H1 (cell line): Measurements from ENCODE around the gene FLT1. TPM values are rescaled to one million over a fixed set of nuclear protein-coding genes. Genes with fewer than 3 reads are reported as not detected.

Experiments
- CTCF ChIA-PET: fragments of 300-600 bp; sonication (Branson Sonifier 250); formaldehyde crosslinking; loops from one replicate; lab custom pipeline; 2021; ENCODE audit not compliant: partially characterized antibody; lab: Charles Lee
- POLR2A ChIA-PET: fragments of 300-600 bp; sonication (Branson Sonifier 250); formaldehyde crosslinking; loops from one replicate; lab custom pipeline; 2021; ENCODE audit warnings: inconsistent platforms; ENCODE audit not compliant: partially characterized antibody; lab: Charles Lee
- DNase-seq, 2 experiments: peaks; one replicate each; pipeline versions ENCODE4 v3.0.0 to v3.0.0-alpha.2; 2010 to 2022; ENCODE audit warnings: low spot score in 2 of 2, low read depth in 1 of 2, mixed read lengths in 1 of 2
- FAIRE-seq: peaks from 2 replicates; lab custom pipeline; 2011; peaks lifted over from hg19 to GRCh38; lab: Jason Lieb, UNC
- H2AFZ ChIP-seq: 2 replicates; pipeline ENCODE4 v1.8.1; 2012; ENCODE audit warnings: low read length, inconsistent platforms
- H2AK5ac ChIP-seq: 2 replicates; pipeline ENCODE4 v1.6.1; 2013; ENCODE audit warnings: low read depth, low read length
- H2BK120ac ChIP-seq: replicated peaks from 2 replicates; pipeline ENCODE3; 2013; ENCODE audit warnings: low read depth, low read length, inconsistent platforms
- H2BK12ac ChIP-seq: 2 replicates; pipeline ENCODE4 v1.6.1; 2013; ENCODE audit warnings: low read depth, low read length
- H2BK15ac ChIP-seq: 2 replicates; pipeline ENCODE4 v1.6.1; 2013; ENCODE audit warnings: low read length
- H2BK20ac ChIP-seq: 2 replicates; pipeline ENCODE4 v1.6.1; 2013; ENCODE audit warnings: low read length
- H2BK5ac ChIP-seq: 2 replicates; pipeline ENCODE4 v1.6.1; 2013; ENCODE audit warnings: low read depth, low read length
- H3K14ac ChIP-seq: 2 replicates; pipeline ENCODE4 v1.6.1; 2013; ENCODE audit warnings: inconsistent platforms; ENCODE audit not compliant: insufficient read length
- H3K18ac ChIP-seq: 2 replicates; pipeline ENCODE4 v1.6.1; 2013; ENCODE audit warnings: low read length; ENCODE audit errors: extremely low read depth
- H3K23ac ChIP-seq: 2 replicates; pipeline ENCODE4 v1.6.1; 2013; ENCODE audit warnings: inconsistent platforms; ENCODE audit not compliant: insufficient read length
- H3K23me2 ChIP-seq: 2 replicates; pipeline ENCODE4 v1.6.1; 2013; ENCODE audit warnings: low read depth, low read length
- H3K27ac ChIP-seq: 2 replicates; pipeline ENCODE4 v1.6.1; 2011; ENCODE audit warnings: low read depth, low read length, inconsistent platforms
- H3K27me3 ChIP-seq, 4 experiments: replicated peaks in 1 of 4; 1 replicate in 1 of 4; 2 replicates in 3 of 4; pipeline versions ENCODE4 v1.6.1 to v1.8.1; 2011 to 2013; ENCODE audit warnings: low read length in 3 of 4, mild to moderate bottlenecking in 3 of 4, inconsistent platforms in 2 of 4, mixed read lengths in 2 of 4, moderate library complexity in 1 of 4; ENCODE audit not compliant: control insufficient read depth in 3 of 4, insufficient read depth in 3 of 4; ENCODE audit errors: extremely low read depth in 1 of 4
- H3K36me3 ChIP-seq, 4 experiments: 2 replicates each; pipeline versions ENCODE4 v1.6.1 to v1.8.1; 2011 to 2013; ENCODE audit warnings: mild to moderate bottlenecking in 4 of 4, low read length in 3 of 4, moderate library complexity in 2 of 4, control low read depth in 1 of 4, inconsistent platforms in 1 of 4; ENCODE audit not compliant: insufficient read depth in 4 of 4, control insufficient read depth in 2 of 4
- H3K4ac ChIP-seq: replicated peaks from 2 replicates; pipeline ENCODE3; 2013; ENCODE audit warnings: low read length, low read depth, mixed read lengths, inconsistent platforms; ENCODE audit not compliant: insufficient read length
- H3K4me1 ChIP-seq, 4 experiments: replicated peaks in 1 of 4; 1 replicate in 1 of 4; 2 replicates in 3 of 4; pipeline versions ENCODE4 v1.6.1 to v1.8.1; 2011 to 2013; ENCODE audit warnings: low read length in 3 of 4, inconsistent platforms in 2 of 4, mixed read lengths in 1 of 4; ENCODE audit not compliant: insufficient read depth in 4 of 4, control insufficient read depth in 3 of 4
- H3K4me2 ChIP-seq, 2 experiments: 2 replicates each; pipeline versions ENCODE4 v1.6.1 to v1.8.1; 2011 to 2013; ENCODE audit warnings: low read depth in 2 of 2, low read length in 2 of 2, control low read depth in 1 of 2, inconsistent platforms in 1 of 2, mild to moderate bottlenecking in 1 of 2; ENCODE audit not compliant: insufficient read depth in 1 of 2
- H3K4me3 ChIP-seq, 4 experiments: fragments of 200-600, 300-600 bp in 1 of 4; sonication (generic), shearing (Covaris generic), sonication (Bioruptor Twin) in 1 of 4; 2 replicates each; pipeline versions ENCODE4 v1.5.1 to v1.8.1; 2011 to 2016; ENCODE audit warnings: low read length in 4 of 4, low read depth in 3 of 4, control low read depth in 2 of 4, inconsistent platforms in 2 of 4, mild to moderate bottlenecking in 2 of 4, mixed read lengths in 1 of 4, moderate library complexity in 1 of 4; ENCODE audit not compliant: insufficient read depth in 2 of 4; ENCODE audit errors: extremely low read depth in 1 of 4
- H3K56ac ChIP-seq: replicated peaks from 2 replicates; pipeline ENCODE3; 2013; ENCODE audit warnings: low read depth, mild to moderate bottlenecking, mixed read lengths, low read length, inconsistent platforms; ENCODE audit not compliant: insufficient read length
- H3K79me1 ChIP-seq: 2 replicates; pipeline ENCODE4 v1.6.1; 2013; ENCODE audit warnings: low read depth, low read length, control low read depth
- H3K79me2 ChIP-seq, 2 experiments: 2 replicates each; pipeline versions ENCODE4 v1.6.1 to v1.8.1; 2012 to 2013; ENCODE audit warnings: low read length in 2 of 2, mild to moderate bottlenecking in 2 of 2, inconsistent platforms in 1 of 2; ENCODE audit not compliant: insufficient read depth in 2 of 2, control insufficient read depth in 1 of 2
- H3K9ac ChIP-seq, 4 experiments: replicated peaks in 1 of 4; 1 replicate in 1 of 4; 2 replicates in 3 of 4; pipeline versions ENCODE4 v1.6.1 to v1.8.1; 2011 to 2013; ENCODE audit warnings: low read depth in 3 of 4, low read length in 3 of 4, control low read depth in 2 of 4, mild to moderate bottlenecking in 2 of 4, moderate library complexity in 2 of 4, inconsistent platforms in 1 of 4; ENCODE audit errors: extremely low read depth in 1 of 4
- H3K9me3 ChIP-seq, 2 experiments: 2 replicates each; pipeline versions ENCODE4 v1.6.1 to v1.8.1; 2012 to 2013; ENCODE audit warnings: mild to moderate bottlenecking in 2 of 2, moderate library complexity in 2 of 2, control low read depth in 1 of 2, inconsistent platforms in 1 of 2, low read depth in 1 of 2, low read length in 1 of 2, mixed read lengths in 1 of 2; ENCODE audit not compliant: insufficient read depth in 2 of 2
- H4K20me1 ChIP-seq, 2 experiments: replicated peaks in 1 of 2; 2 replicates each; pipeline versions ENCODE3 to v1.8.1; 2011 to 2013; ENCODE audit warnings: inconsistent platforms in 2 of 2, low read length in 2 of 2, mild to moderate bottlenecking in 1 of 2; ENCODE audit not compliant: insufficient read depth in 2 of 2, control insufficient read depth in 1 of 2
- H4K5ac ChIP-seq: 2 replicates; pipeline ENCODE4 v1.6.1; 2013; ENCODE audit warnings: low read length, low read depth, mixed read lengths, inconsistent platforms; ENCODE audit not compliant: insufficient read length
- H4K8ac ChIP-seq: 2 replicates; pipeline ENCODE4 v1.8.0; 2013; ENCODE audit warnings: mild to moderate bottlenecking, moderate library complexity, low read length, inconsistent platforms; ENCODE audit not compliant: insufficient read depth; ENCODE audit errors: extremely low read depth
- H4K91ac ChIP-seq: replicated peaks from 2 replicates; pipeline ENCODE3; 2013; ENCODE audit warnings: low read length, mixed read lengths, inconsistent platforms; ENCODE audit not compliant: insufficient read length
- ASH2L ChIP-seq: fragments of 200-600, 300-600 bp; sonication (generic); IDR thresholded peaks from one replicate; pipeline ENCODE4 v1.7.1; 2017; ENCODE audit warnings: low read length
- CBX5 ChIP-seq: fragments of 300-800, 300-1000 bp; sonication (generic); IDR thresholded peaks from 2 replicates; pipeline ENCODE4 v1.7.1; 2016; ENCODE audit warnings: antibody characterized with exemption, low read length, low read depth
- CBX8 ChIP-seq: fragments of 300-800, 300-1000 bp; sonication (generic); IDR thresholded peaks from 2 replicates; pipeline ENCODE4 v1.7.1; 2016; ENCODE audit warnings: low read depth, low read length, borderline replicate concordance
- CEBPB ChIP-seq: IDR thresholded peaks from 2 replicates; pipeline ENCODE4 v1.6.1; 2012; ENCODE audit warnings: low read depth, low read length
- CTBP2 ChIP-seq: IDR thresholded peaks from 2 replicates; pipeline ENCODE4 v1.7.0; 2011; ENCODE audit warnings: borderline replicate concordance, mild to moderate bottlenecking, moderate library complexity, mixed read lengths, low read length; ENCODE audit not compliant: insufficient read depth, insufficient read length
- FOSL1 ChIP-seq: IDR thresholded peaks from 2 replicates; pipeline ENCODE4 v1.6.1; 2011; ENCODE audit warnings: mild to moderate bottlenecking, low read depth, low read length, moderate library complexity; ENCODE audit not compliant: insufficient read depth
- HDAC2 ChIP-seq, 2 experiments: fragments of 300-600 bp in 1 of 2; sonication (generic) in 1 of 2; IDR thresholded peaks; 2 replicates each; pipeline ENCODE4 v1.6.1; 2011 to 2012; ENCODE audit warnings: low read depth in 2 of 2, low read length in 2 of 2, mild to moderate bottlenecking in 2 of 2, moderate library complexity in 2 of 2, borderline replicate concordance in 1 of 2, inconsistent platforms in 1 of 2
- JUN ChIP-seq: IDR thresholded peaks from 2 replicates; pipeline ENCODE4 v1.6.1; 2011; ENCODE audit warnings: low read depth, mild to moderate bottlenecking, improper control_type of control experiment, low read length
- JUND ChIP-seq: IDR thresholded peaks from 2 replicates; pipeline ENCODE4 v1.6.1; 2011; ENCODE audit warnings: mild to moderate bottlenecking, improper control_type of control experiment, low read length
- POLR2A ChIP-seq, 2 experiments: IDR thresholded peaks; 1 replicate in 1 of 2; 2 replicates in 1 of 2; pipeline ENCODE4 v1.6.1; 2011; ENCODE audit warnings: low read depth in 2 of 2, low read length in 2 of 2, mild to moderate bottlenecking in 2 of 2; ENCODE audit errors: control extremely low read depth in 1 of 2
- RBBP5 ChIP-seq: IDR thresholded peaks from 2 replicates; pipeline ENCODE4 v1.7.1; 2012; ENCODE audit warnings: low read depth, mild to moderate bottlenecking, inconsistent platforms, low read length, moderate library complexity, borderline replicate concordance
- SIX5 ChIP-seq: IDR thresholded peaks from 2 replicates; pipeline ENCODE4 v1.6.1; 2011; ENCODE audit warnings: mild to moderate bottlenecking, low read depth, low read length
- SP2 ChIP-seq: IDR thresholded peaks from 2 replicates; pipeline ENCODE4 v1.6.1; 2012; ENCODE audit warnings: mild to moderate bottlenecking, low read length, inconsistent platforms
- SRF ChIP-seq: IDR thresholded peaks from 2 replicates; pipeline ENCODE4 v1.6.1; 2011; ENCODE audit warnings: mild to moderate bottlenecking, low read depth, low read length, moderate library complexity
- SUZ12 ChIP-seq: fragments of 200-600 bp; sonication (generic); IDR thresholded peaks from 2 replicates; pipeline ENCODE4 v1.6.1; 2012; ENCODE audit warnings: mild to moderate bottlenecking, inconsistent platforms, low read length, moderate library complexity, mixed read lengths
- TAF7 ChIP-seq: optimal IDR thresholded peaks from 2 replicates; pipeline ENCODE3; 2011; ENCODE audit warnings: low read depth, mild to moderate bottlenecking, inconsistent platforms, low read length, moderate library complexity, borderline replicate concordance
- WGBS, 2 experiments: shearing (Covaris generic) in 1 of 2; methylation state at CpG; one replicate each; pipeline versions ENCODE4 v1.1.6 to v1.1.7; 2013 to 2015; ENCODE audit warnings: low lambda C conversion rate in 2 of 2, mixed read lengths in 2 of 2, inconsistent platforms in 1 of 2, low coverage in 1 of 2, missing lambda C conversion rate in 1 of 2; ENCODE audit not compliant: insufficient replicate concordance in 2 of 2, insufficient coverage in 1 of 2, insufficient read length in 1 of 2; ENCODE audit errors: extremely low coverage in 1 of 2, missing lambda C conversion rate in 1 of 2; 5-methylcytosine and 5-hydroxymethylcytosine counted together
- polyA plus RNA-seq, 7 experiments: library from polyadenylated mRNA; depleted of rRNA in 3 of 7; stranded (reverse) in 5 of 7; unstranded in 2 of 7; fragments of >200 nt in 5 of 7; fragments of 200-250 nt in 2 of 7; gene quantifications; 1 replicate in 5 of 7; 2 replicates in 1 of 7; 4 replicates in 1 of 7; pipeline versions ENCODE4 v1.2.1 to v1.2.3, GENCODE V29; 2011 to 2013; ENCODE audit warnings: missing spikeins in 2 of 7, mixed read lengths in 2 of 7
- total RNA-seq: library from RNA; stranded (reverse); fragmentation: NEBNext Ultra II Directional; extraction: Animal tissue kit (Norgen Biotek cat#: 25700); gene quantifications from 2 replicates; pipeline ENCODE4 v1.2.1, GENCODE V29; 2021

FLT1 gene
- total and polyA plus RNA-seq, 2 of the 8 experiments (the other 6 are each of a cell fraction or from before 2014, with no cell fraction given) = 19.7 to 90.2 TPM

DNA sequence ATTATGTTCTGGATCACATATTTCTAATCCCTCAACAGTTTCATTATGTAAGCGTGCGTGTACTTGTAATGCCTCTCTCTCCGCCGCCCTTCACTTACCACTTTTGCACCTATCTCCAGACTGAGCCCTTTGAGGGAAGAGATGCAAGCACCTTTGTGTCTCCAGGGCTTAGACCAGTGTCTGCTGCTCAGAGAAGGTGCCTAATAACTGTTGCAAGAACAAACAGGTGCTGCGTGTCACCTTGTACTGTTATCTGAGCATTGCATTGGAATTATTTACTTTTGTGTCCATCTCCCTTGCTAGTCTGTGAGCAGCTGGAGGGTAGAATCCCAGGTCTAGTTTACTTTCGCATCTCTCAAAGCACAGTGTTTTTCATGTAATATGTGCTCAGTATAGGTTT is 156.2 kb downstream of the FLT1 start:
- no peak overlapping the region for H2AFZ ChIP-seq
- H2BK5ac ChIP-seq = no peak overlapping the region
- CTCF ChIA-PET = interaction anchor here (0.6 kb wide), 1 partner anchor 283 kb away, joined by 3 read pairs; no protein-coding TSS in a partner anchor
- H3K27ac ChIP-seq = no peak overlapping the region
- WGBS, 2 experiments = 82% methylated on average over 6 of the region's 6 CpGs; no CpG with 5 or more reads in 1 of the 2 experiments
- POLR2A ChIA-PET = no interaction called here
- no peak overlapping the region for H2AK5ac ChIP-seq
- no peak overlapping the region for H3K23ac ChIP-seq
- H2BK120ac ChIP-seq = no peak overlapping the region
- no peak overlapping the region for H3K14ac ChIP-seq
- H4K20me1 ChIP-seq = no peaks in the 10 kb centered on the region
- H3K4me3 ChIP-seq = no peak overlapping the region
- no peak overlapping the region for H2BK20ac ChIP-seq
- no peak overlapping the region for H4K5ac ChIP-seq
- no peak overlapping the region for H3K56ac ChIP-seq
- FAIRE-seq (no peak), DNase-seq (no peak)
- H3K27me3 ChIP-seq = no peaks in the 10 kb centered on the region
- peaks cover 0 to 31% (median 12%) of the 10 kb centered on the region in 4 experiments; a peak in 6 of 8 replicates for H3K36me3 ChIP-seq
- H3K79me2 ChIP-seq = no peaks in the 10 kb centered on the region
- no peak overlapping the region for H4K8ac ChIP-seq
- H4K91ac ChIP-seq = no peak overlapping the region
- H3K18ac ChIP-seq = no peak overlapping the region
- no peaks in the 10 kb centered on the region for H3K9me3 ChIP-seq
- H3K9ac ChIP-seq = no peak overlapping the region
- H3K4me2 ChIP-seq = no peak overlapping the region
- H3K4ac ChIP-seq = no peak overlapping the region
- H3K23me2 ChIP-seq = no peaks in the 10 kb centered on the region
- H2BK15ac ChIP-seq = no peak overlapping the region
- no peaks in the 10 kb centered on the region for H3K79me1 ChIP-seq
- no peak overlapping the region for H2BK12ac ChIP-seq
- H3K4me1 ChIP-seq = no peaks in the 10 kb centered on the region
- TF ChIP-seq CTBP2 (no peak), SP2 (no peak), HDAC2 (IDR thresholded peaks at IDR 0.05; ENCODE audit: borderline replicate concordance in 1 of 2, low read depth in 2 of 2, low read length in 2 of 2) (no peak), RBBP5 (no peak), CBX5 (no peak), ASH2L (no peak), SUZ12 (no peak), POLR2A (IDR thresholded peaks at IDR 0.05; ENCODE audit: control extremely low read depth in 1 of 2, low read depth in 2 of 2, low read length in 2 of 2) (no peak), SRF (no peak), CBX8 (no peak), FOSL1 (no peak), SIX5 (no peak), JUND (no peak), TAF7 (no peak), CEBPB (no peak), JUN (no peak)
